ENCODE measurements around the gene IFFO2.

The IFFO2 gene

DNA sequence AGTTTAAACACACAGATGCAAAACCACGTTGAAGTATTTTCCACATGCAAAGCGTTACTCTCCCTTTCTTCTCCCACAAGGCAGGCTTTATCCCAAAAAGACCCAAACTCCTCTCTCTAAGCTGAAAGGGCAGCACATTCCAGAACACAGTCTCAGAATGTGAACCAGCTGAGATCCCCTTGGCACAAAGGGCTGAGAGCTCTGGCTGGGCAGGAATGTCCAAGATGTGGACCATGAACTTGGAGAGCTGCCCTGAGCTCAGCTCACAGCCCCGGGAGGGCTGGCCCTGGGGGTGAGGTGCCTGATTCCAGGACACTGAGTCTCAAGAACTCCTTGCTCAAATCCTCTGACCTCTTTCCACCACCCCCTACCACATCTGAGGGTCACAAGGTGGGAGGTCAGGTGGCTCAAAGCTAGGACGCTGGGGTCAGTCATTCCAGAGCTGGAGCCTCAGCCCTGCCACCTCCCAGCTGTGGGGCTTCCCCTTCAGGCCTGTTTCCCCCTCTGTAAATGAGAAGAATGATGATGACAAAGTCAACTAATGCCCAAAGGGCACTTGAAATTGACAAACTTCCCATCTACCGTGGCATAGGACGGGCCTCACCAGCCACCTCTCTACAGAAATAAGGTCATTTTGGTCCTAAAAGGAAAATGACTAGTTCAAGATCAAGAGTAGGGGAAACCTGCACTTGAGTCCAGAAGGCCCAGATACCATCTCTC is 65.6 kb downstream of the IFFO2 start:
- DNase-seq, result no peak

DNA sequence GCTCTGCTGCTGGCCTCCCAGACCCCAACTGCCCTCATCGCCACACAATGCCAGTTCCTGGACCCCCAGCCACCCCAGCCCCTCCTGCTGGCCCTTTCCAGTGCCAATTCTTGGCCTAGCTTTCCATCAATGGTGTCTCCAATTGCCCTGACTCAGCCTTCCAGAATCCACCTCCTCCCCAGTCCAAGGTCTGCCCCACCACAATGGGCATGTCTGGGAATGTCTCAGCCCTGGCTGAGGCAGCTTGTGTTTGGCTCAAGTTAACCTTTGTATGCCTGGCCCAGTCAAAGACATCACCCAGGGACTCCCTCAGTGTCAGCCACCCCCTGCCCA is 70.5 kb downstream of the IFFO2 start:
- DNase-seq, result no peak

DNA sequence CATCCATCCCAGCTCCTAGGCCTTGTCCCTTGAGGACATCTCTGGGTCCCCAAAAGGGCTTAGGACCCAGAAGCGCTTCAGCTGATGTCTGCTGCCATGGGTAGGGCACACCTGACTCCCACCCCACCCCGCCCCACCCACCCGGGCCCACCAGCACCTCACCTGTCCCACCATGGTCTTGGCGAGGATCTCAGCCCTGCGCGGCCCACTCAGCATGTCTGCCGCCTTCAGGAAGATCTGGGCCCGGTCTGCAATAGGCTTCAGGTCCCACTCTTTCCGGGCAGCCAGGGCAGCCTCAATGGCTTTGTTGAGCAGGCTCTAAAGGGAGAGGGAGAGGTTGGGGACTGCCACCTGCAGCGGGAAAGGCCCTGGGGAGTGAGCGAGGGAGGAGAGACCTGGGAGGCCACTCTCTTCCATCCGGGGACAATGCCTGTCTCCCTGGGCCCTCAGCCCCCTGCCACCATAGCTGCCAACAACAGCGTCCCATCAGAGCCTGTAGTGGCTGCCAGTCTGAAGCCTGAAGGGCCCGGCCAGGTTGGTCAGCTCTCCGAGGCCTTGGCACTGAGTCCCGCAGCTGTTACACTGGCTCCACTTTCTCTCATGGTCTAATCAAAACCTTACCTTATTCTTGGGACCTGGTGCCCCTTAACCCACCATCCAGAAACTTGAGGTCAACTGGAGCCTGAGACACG is 71.0 kb downstream of the IFFO2 start:
- no peak for DNase-seq

DNA sequence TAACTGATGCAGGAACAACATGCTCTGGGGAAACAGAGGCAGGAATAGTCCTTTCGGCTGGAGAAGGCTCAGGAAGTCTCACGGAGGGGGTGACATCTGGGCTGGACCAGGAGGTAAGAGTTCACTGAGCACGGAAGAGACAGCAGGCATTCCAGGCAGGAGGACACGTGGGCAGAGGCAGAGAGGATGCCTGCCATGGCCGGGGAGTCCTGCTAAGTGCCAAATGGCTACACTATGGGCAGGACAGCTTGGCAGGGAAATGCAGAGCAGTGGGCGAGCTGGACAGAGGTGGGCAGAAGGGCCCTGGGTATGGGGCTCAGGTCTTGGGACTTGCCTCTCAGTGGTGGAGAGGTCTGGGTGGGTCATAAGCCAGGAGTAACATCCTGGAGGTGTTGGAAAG is 71.7 kb downstream of the IFFO2 start:
- no peak for DNase-seq

DNA sequence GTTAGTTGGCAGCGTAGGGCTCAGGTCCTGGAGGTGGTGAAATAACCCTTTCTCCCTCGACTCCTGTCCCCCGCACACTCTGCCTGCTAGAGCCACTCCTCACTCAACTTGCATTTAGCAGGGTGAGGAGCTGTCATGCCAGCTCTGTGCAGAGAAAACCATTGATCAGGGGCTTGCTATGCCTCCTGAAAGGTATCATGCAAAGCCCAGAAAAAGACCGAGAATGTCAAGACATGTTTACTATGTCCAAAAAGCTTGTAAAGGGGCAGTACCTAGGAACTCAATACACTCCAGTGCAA is 72.1 kb downstream of the IFFO2 start:
- DNase-seq, result no peak

DNA sequence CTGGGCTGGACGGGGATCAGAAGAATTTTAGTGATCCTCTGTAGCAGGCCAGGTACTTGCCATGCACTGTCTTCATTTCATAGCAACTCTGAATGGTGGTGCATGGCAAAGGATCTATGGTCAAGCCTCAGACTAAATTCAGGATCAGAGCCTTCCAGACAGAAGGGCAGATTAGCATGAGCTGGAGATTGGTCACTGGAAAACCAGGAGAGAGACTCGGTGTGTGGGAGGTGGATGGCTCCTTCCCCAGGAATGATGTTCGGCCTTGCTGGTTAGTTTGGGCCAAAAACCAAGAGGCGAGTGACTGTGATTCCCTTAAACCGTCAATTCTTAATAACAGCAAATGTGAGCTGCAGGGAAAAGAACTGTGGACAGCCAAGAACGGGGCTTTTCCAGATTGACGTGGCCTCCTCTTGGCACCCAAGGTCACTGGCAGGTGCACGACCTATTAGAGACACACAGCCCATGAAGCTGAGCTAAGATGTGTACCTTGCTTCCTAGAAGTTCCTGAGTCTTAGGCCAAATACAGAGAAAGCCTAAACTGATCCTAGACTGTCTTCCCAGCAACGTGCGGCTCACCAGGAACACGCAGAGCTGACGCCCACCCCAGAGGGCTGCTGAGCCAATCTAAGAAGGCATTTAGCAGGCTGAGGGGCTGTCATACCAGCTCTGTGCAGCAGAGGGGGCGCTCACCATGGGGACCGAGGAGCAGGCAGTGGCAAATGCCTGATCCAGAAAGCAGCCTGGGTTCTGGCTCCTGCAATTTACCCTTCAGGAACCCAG is 72.6 kb downstream of the IFFO2 start:
- peak; percentile 14 for DNase-seq

DNA sequence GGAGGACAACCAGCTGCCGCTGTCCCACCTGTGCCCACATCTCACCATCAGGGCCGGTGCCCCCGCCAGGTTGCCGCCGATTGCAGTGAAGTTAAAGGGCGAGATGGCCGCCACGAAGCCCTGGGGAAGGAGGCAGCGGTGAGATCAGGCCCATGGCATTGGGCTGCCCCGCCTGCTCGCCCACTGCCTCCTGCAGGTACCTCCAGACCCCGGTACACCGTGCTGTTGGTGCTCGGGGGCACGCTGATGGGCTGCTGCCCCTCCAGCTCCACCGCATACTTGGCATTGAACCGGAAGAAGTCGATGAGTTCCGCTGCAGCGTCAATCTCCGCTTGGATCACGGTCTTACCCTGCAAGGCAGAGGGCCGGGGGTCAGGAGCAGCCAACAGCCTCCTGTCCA is 73.4 kb downstream of the IFFO2 start:
- DNase-seq, result no peak

DNA sequence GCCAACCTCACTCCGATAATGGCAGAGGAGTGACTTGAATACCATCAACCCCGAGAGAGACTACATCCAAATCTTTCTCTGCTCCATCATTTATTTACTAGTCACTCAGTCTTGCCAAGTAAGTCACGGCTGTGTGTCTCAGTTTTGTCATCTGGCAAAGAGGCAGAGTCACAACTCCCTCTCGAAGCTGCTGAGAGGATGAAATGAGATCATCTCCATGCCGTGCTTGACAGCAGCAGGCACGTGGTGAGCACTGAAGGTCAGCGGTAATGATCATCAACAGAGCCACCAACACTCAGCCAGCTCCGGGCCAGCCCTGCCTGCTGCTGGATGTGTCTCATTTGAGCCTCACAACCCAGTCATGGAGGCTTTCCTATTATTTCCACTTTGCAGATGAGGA is 74.0 kb downstream of the IFFO2 start:
- DNase-seq, result no peak

DNA sequence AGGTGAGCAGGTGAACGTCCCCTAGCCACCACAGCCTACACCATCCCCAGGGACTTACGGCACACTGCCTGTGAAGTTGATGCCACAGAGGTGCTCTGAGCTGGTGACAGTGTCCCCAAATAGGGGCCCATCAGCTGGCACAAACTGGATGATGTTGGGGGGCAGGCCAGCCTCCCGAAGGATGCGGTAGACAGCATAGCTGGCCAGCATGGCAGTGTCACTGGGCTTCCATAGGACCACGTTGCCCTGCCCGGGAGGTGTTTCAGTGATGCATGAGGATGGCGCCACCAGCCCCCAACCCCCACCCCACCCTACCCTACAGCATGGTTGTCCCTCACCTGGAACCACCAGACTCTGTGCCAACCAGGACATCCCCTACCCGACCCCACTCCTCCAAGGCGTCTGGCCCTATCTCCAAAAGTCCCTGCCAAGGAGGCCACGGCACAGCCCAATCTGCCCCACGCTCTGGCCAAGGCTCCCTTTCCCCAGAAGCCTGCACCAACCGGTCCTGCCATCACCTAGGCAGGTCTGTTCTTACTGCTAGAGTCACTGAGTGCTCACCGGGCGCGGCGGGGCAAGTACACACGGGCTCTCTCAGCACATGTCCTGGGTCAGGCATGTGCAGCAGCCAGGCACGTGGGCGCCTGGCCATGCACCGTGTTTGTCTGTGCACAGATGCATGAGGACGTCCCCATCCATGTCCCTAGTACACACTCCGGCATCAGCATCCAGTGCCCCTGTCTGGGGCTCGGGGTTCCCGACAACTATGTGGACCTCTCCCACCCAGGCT is 74.6 kb downstream of the IFFO2 start:
- no peak for DNase-seq

DNA sequence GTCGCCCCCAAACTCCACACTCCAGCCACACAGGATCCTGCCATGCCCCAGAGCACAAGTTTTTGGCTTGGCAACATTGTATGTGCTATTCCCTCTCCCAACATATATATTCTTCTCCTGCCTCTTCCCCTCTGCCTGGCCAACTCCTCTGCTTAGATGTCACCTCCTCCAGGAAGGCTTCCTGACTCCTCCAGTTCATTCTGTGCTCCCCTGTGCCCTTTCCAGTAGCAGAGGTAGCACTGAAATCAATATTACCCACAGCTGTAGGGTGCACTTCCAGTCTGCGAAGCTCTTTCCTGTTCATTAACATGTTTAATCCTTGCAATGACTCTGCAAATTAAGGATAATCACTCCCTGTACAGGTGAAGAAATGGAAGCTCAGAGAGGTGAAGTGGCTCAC is 75.3 kb downstream of the IFFO2 start:
- no peak for DNase-seq

DNA sequence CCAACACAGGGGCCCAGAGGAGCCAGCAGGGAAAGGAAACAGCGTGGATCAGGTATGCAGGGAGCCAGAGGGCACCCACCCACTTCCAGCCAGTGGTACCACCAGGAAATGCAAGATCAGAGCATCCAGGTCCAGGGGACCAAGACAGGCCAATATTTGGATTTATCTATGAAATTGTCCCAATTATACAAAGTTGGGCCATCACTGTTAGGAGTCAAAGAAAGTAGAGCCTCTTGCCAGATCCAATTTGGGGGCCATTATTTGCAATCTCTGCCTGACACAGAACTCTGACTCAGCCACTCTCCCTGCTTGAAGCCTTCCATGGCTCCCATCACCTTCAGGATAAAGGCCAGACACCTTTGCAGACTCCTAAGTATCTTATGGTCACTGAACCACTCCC is 75.9 kb downstream of the IFFO2 start:
- DNase-seq, result no peak

DNA sequence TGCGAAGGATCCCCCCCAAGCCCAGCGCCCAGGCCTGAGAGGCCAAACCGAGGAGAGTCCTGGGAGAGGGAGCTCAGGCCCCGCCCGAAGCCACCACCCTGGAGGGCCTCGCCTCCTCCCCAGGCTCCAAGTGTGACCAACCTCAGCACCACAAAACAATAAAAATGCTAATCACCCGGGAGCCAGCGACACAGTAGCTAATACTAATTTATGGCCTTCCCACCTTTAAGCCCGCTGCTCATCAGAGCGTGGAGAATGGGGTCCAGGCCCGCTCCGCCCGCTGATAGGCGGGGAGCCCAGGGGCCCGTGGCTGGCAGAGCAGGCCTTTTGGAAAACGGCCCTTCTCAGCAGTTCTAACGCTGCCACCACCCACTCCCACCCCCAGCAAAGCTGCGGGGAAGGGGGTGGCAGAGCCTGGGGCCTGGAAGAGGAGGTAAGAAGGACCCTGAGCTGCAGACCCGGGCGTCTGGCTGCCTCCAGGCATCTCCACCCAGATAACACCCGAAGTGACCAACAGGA is 76.6 kb downstream of the IFFO2 start:
- DNase-seq, result no peak

DNA sequence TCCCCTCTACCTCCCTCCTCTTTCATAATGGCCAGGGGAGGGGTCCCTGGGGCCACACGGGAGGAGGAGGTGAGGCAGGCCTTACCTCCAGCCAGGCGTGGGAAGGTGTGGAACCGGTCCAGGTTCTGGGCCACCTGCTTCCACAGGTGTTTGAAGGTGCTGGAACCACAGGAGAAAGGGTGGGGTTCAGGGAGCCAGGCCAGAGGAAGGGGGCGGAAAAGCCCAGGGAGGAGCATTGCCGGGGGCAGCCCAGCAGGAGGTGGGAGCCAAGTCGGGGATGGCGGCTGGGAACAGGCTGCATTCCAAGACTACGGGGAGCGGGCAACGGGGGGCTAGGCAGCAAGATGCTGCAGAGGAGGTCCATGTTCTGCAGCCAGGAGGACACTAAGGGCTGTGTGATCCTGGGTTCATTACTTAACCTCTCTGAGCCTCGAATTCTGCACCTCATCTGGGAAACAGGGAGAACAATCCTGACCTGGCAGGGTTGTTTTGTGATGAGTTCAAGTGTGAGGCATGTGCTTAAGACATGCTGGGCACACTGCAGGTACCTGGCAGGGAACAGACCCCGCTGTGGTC is 77.2 kb downstream of the IFFO2 start:
- DNase-seq, result no peak

DNA sequence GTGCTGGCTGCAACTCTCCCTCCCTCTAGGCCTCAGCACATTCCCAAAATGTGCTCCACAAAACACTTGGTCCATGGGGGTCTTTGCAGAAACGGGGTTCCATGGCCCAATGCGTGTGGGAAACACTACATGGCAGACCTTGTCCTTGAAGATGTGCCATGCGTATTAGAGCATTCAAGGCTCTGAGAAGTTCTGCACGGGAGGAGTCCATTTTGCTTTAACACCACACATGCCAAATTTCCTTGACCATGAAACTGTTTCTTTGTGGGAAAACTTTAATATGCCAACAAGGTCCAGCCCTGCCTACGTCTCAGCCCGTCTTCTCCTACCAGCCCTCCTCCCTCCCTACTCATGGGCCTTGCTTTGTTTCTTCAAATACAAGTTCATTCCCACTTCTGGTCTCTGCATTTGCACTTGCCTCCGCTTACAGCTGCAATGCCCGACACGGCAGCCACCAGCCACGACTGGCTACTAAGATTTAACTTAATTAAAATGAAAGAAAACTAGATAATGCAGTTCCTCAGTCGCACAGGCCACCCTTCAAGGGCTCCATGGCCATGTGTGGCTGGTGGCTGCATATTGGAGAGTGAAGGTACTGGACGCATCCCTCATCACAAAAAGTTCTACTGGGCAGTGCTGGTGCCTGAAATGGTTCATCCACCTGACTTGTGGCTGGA is 77.8 kb downstream of the IFFO2 start:
- DNase-seq, result no peak

DNA sequence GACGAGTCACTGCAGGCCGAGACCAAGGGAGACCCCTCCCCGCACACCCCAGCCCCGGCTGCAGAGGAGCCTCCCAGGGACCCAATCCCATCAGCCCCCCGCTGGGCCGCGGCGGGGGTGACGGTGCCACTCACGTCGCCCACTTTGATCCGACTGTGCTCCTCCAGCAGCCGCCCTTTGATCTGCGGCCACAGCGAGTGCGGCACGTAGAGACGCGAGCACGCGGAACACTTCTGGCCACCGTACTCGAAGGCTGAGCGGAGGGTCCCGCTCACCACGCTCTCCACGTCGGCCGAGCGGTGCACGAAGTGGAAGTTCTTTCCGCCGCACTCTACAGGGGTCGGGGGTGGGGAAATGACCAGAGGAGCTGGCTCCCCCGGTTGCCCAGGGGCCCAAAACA is 79.2 kb downstream of the IFFO2 start:
- no peak for DNase-seq

DNA sequence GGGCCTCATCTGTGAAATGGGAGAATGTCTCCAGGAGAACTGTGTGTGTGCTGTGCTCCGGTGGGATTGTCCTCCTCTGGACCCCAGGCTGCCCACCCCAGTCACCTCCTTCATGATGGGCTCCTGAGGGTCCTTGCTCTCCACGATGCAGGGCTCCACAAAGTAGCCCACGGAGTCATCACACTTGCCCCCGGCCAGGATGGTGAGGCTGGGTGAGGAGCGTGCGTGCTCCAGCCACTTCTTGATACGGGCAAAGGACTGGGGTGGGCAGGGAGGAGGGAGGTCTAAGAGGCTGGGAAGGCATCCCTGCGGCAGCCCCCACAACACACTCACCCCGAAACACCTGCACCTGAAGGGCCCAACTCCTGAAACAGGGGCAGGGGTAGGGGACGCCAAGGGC is 80.3 kb downstream of the IFFO2 start:
- no peak for DNase-seq

DNA sequence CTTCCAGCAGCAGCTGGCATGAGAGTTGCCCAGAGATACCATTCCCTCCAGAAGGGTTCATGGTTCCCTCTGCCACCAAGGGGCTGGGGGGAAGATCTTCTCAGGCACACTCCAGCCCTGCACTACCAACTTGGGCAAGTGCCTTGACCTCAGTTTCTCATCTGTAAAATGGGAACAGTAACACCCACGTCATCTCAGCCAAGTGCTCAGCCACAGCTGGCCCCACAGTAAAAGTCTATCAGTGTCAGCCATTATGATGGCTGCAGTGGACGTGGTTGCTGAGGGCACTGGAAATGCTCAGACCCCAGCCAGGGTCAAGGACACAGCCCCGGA is 80.7 kb downstream of the IFFO2 start:
- DNase-seq, result no peak

DNA sequence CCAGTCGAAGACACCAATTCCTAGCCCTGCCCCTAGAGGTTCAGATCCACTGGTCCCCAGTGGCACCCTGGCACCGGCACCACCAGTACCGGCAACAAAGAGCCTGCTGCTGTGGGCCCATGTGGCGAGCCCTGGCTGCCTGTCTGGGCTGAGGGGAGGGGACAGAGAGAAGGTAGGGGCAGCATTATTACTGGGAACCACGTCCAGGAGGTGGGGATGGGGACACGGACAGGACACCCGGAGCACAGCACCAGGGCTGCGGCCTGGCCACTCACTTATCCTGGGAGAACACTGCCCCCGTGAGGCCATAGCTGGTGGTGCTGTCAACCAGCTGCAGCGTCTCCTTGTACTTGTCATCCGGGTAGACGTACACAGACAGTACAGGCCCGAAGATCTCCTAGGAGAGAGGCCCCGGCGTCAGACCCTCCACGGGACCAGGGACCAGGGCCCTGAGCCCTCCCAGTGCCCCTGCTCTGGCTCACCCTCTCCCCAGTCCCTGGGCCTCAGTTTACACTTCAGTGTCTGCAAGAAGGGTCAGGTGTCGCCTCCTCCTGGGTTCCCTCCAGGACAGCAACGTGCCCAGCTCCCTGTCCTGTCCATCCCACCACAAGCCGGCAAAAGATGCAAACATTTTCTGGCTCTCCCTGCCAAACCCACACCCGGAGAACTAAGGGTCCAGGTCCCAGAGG is 81.2 kb downstream of the IFFO2 start:
- peak; percentile 64 for DNase-seq

DNA sequence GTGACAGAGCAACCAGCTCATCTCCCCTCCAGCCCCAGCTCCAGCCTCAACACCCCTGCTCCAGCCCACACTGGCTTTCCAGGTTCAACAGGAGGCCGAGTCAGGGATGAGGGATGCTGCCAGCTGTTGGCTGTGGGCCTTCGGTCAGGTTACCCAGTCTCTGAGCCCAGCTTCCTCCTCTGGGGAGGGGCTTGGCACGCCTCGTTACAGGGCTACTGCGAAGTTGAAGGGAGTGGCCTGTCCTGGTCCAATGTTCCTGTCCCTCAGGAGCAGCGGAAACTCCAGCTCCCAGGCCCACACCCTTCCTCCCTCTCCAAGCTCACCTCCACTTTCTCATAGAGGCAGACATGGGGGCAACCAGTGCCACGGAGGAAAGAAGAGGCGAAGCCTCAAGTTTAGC is 81.9 kb downstream of the IFFO2 start:
- DNase-seq, result no peak

DNA sequence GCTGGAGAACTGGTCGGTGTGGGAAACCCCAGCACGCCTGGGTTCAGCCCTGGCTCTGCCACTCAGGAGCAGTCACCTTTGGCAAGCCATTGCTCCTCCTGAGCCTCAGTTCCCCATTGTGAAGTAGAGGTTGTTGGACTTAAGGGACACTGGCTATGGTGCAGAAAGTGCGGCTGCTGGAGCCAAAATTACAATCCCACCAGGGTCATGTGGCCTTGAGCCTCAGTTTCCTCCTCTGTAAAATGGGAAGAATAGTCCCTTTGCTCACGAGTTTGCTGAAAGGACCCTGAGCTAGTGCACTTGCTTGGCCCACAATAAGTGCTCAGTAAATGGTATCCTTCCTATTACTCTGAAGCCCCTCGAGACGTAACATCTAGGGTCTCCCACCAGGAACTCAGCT is 82.4 kb downstream of the IFFO2 start:
- no peak for DNase-seq

DNA sequence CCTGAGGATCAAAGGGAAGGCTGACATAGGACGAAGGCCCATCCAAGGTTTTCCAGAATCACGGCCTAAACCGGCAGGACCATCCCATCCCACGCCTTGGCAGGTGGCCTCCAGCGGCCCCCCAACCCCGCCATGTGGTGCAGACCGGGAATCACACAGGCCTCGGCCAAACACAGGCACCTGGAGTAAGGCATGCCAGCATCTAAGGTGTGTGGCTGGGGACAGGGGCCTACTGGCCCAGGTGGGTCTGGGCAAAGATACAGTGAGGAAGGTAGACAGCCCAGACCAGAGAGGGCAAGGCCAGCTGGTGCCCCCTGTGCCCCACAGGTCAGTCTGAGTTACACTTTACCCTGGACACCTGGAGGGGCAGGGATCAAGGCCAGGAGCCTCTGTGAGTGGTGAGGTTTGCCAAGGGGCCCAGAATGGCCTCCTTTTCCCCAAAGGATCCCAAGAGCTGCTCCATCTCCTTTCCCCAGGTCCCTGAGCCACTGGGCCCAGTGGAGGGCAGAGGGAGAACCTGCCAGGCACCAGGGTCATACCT is 84.3 kb downstream of the IFFO2 start:
- DNase-seq, result no peak

Data from NCI-H1694 treated with DMSO at 0.1 percent for 48 hours (cell line).